Hematopoietic multipotent progenitor cell treated with erythropoietin and hydrocortisone succinate and interleukin-3 and kit ligand, for 8 days (in vitro differentiated cells): Measurements from ENCODE around the gene UXT.
A peak's percentile ranks its signal among the peaks of the same experiment; 100 is the strongest.
"Not testable (repeated sequence)": the region's sequence is repeated elsewhere in the genome, so short reads cannot be mapped to it uniquely, and the experiment has no call there.

Source experiments
- DNase-seq: peaks from one replicate; pipeline ENCODE4 v3.0.0-alpha.2; 2015

UXT gene

DNA sequence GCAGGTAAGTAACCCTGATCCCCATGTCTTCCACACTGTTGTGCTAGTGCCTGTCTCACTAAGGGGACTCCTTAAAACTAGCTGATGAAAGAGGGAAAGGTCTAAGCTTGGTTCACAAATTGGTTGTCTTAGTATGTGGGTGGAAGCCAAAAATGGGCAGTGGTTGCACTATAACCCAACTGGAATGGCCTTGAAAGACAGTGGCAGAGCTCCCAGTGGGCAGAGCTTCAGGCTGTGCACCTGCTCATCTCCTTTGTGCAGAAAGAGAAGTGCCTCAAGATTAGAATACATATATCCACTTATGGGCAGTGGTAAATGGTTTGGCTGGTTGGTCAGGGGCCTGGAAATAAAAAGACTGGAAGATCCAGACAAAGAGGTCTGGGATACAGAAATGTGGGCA is 46.6 kb downstream of the UXT start:
- DNase-seq, result no peak

- no peak for DNase-seq
These were observed 47.1 kb downstream of the UXT start for GRCh38 chrX:47611926-47612325.

DNA sequence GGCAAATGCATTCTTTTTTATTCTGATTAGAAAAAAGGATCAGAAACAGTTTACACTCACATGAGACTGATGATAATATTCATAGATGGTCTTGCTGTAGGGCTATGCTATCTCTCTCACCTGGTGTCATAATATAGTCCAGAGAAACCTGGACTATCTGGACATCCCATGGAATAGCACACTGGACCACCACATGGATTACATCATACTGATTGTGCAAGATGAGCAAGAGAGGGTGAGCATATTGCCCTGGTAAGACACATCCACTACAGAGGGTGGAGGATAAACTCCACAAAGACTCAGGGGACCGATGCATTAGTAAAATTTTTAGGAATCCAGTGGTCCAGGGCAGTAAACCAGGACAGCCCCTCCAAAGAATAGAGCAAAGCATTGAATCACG is 47.5 kb downstream of the UXT start:
- DNase-seq, result no peak

DNA sequence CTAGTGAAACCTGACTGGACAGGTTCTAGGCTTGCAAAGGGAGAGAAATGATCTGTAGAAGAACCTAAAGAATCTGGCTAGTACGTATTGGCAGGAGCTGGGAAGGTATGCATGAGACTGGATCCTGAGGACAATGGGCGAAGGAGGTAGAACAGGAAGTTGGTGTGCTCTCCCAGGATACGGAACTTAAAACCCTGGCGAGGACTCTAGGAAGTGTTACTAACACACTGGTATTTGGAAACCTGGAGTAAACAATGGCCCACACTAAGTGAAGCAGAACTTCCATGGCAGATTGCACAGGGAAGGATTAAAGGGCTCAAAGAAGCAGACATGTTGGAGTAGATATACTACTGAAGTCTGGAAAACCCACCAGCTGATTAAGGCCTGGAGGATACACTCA is 48.5 kb downstream of the UXT start:
- DNase-seq, result no peak

DNA sequence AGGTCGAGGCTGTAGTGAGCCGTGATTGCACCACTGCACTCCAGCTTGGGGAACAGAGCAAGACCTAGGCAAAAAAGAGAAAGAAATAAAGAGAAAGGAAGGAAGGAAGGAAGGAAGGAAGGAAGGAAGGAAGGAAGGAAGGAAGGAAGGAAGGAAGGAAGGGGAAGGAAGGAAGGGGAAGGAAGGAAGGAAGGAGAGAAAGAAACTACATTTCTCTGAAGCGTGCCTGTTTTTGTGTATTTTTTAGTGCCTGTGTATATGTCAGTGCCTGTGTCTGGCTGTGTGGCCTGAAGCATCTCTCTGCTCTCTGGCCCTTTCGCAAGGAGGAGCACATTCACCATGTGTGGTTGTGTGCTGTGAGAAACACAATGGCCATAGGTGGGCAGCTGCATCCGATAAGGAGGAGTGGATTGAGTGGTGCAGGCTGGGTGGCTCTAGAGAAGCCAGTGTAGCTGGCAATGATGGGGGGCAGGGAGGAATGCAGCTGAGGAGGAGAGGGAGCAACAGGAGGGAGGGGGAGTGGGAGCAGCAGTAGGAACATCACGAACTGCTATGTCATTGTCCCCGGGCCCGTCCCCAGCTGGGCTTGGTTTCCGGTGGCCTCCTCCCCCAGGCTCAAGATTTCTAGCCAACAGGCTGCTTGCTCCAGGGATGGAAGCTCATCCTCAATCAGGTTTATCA is 50.7 kb downstream of the UXT start:
- peak; percentile 16 for DNase-seq

GRCh38 chrX:47607091-47607490 is 51.9 kb downstream of the UXT start:
- DNase-seq, result no peak

GRCh38 chrX:47605024-47605423 is 54.0 kb downstream of the UXT start:
- DNase-seq, result no peak

GRCh38 chrX:47603125-47603524 is 55.9 kb downstream of the UXT start:
- not testable (repeated sequence) for DNase-seq
